ENCODE results near the gene XIAP. TPM values are rescaled to one million over a fixed set of nuclear protein-coding genes. Genes with fewer than 3 reads are reported as not detected.

XIAP gene
- total and polyA plus RNA-seq, 9 of the 15 experiments (the other 6 are each of a cell fraction or from before 2014, with no cell fraction given), result 5.7 to 40.5 (median 19.8) TPM

- TF ChIP-seq, protein P1, sequence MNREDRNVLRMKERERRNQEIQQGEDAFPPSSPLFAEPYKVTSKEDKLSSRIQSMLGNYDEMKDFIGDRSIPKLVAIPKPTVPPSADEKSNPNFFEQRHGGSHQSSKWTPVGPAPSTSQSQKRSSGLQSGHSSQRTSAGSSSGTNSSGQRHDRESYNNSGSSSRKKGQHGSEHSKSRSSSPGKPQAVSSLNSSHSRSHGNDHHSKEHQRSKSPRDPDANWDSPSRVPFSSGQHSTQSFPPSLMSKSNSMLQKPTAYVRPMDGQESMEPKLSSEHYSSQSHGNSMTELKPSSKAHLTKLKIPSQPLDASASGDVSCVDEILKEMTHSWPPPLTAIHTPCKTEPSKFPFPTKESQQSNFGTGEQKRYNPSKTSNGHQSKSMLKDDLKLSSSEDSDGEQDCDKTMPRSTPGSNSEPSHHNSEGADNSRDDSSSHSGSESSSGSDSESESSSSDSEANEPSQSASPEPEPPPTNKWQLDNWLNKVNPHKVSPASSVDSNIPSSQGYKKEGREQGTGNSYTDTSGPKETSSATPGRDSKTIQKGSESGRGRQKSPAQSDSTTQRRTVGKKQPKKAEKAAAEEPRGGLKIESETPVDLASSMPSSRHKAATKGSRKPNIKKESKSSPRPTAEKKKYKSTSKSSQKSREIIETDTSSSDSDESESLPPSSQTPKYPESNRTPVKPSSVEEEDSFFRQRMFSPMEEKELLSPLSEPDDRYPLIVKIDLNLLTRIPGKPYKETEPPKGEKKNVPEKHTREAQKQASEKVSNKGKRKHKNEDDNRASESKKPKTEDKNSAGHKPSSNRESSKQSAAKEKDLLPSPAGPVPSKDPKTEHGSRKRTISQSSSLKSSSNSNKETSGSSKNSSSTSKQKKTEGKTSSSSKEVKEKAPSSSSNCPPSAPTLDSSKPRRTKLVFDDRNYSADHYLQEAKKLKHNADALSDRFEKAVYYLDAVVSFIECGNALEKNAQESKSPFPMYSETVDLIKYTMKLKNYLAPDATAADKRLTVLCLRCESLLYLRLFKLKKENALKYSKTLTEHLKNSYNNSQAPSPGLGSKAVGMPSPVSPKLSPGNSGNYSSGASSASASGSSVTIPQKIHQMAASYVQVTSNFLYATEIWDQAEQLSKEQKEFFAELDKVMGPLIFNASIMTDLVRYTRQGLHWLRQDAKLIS (CRISPR knock-in tag; IDR thresholded peaks at IDR 0.05), result peak; percentile 62; the same call in 1 of the 2 replicates
- TF ChIP-seq HNRNPL (IDR thresholded peaks at IDR 0.05; ENCODE audit: low read depth, low read length) (no peak), PCBP1 (IDR thresholded peaks at IDR 0.05; ENCODE audit: low read depth, low read length, poor library complexity, severe bottlenecking) (no peak), BRF2 (IDR thresholded peaks at IDR 0.05; ENCODE audit: borderline replicate concordance, insufficient read depth, insufficient read length) (no peak), CBFA2T2 (conservative IDR thresholded peaks at IDR 0.05) (no peak), BCOR (IDR thresholded peaks at IDR 0.05) (no peak), ZC3H8 (IDR thresholded peaks at IDR 0.05) (no peak), ZHX1 (conservative IDR thresholded peaks at IDR 0.05; ENCODE audit: low read length) (no peak), ZNF778 (CRISPR knock-in tag; IDR thresholded peaks at IDR 0.05) (no peak), XRCC5 (IDR thresholded peaks at IDR 0.05; ENCODE audit: low read depth, low read length) (no peak), FOS (IDR thresholded peaks at IDR 0.05; ENCODE audit: extremely low read depth, insufficient read length) (no peak), RAD21 (CRISPR knock-in tag; conservative IDR thresholded peaks at IDR 0.05 in 1 of 2, IDR thresholded peaks at IDR 0.05 in 1 of 2) (no peak), ETS1 (conservative IDR thresholded peaks at IDR 0.05; ENCODE audit: control insufficient read depth, low read depth, low read length) (no peak)
- TF ChIP-seq, protein P2, sequence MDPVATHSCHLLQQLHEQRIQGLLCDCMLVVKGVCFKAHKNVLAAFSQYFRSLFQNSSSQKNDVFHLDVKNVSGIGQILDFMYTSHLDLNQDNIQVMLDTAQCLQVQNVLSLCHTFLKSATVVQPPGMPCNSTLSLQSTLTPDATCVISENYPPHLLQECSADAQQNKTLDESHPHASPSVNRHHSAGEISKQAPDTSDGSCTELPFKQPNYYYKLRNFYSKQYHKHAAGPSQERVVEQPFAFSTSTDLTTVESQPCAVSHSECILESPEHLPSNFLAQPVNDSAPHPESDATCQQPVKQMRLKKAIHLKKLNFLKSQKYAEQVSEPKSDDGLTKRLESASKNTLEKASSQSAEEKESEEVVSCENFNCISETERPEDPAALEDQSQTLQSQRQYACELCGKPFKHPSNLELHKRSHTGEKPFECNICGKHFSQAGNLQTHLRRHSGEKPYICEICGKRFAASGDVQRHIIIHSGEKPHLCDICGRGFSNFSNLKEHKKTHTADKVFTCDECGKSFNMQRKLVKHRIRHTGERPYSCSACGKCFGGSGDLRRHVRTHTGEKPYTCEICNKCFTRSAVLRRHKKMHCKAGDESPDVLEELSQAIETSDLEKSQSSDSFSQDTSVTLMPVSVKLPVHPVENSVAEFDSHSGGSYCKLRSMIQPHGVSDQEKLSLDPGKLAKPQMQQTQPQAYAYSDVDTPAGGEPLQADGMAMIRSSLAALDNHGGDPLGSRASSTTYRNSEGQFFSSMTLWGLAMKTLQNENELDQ (CRISPR knock-in tag; IDR thresholded peaks at IDR 0.05; ENCODE audit: borderline replicate concordance), result no peak
- TF ChIP-seq, protein P3, sequence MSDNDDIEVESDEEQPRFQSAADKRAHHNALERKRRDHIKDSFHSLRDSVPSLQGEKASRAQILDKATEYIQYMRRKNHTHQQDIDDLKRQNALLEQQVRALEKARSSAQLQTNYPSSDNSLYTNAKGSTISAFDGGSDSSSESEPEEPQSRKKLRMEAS (CRISPR knock-in tag; IDR thresholded peaks at IDR 0.05), result peak; percentile 55; the same call in 1 of the 2 replicates
These were observed 101.6 kb downstream of the XIAP start, which contains the start of gene STAG2 (continued) for GRCh38 chrX:123961268-123962005.
